Stimulated activated CD4-positive, alpha-beta T cell treated with anti-CD3 and anti-CD28 coated beads, Interleukin-1b, Interleukin-23, amount 100 ng/mL, for 4 hours (primary cell): ENCODE data around the gene PCNX2.

ENCODE experiments used
- DNase-seq, 2 donors: peaks; one replicate each; pipeline ENCODE4 v3.0.0-alpha.2; 2020; ENCODE audit warnings: low read depth in 2 of 2

The PCNX2 gene

GRCh38 chr1:233315718-233316301 lies 20.3 kb upstream of the PCNX2 start:
- DNase-seq, result no peak

- no peak for DNase-seq
Measured at GRCh38 chr1:233313434-233314155, 18.1 kb upstream of the PCNX2 start.

- no peak for DNase-seq
Measured at GRCh38 chr1:233304489-233305102, 9.1 kb upstream of the PCNX2 start.

- DNase-seq, result no peak
Measured at GRCh38 chr1:233300326-233300725, 4.8 kb upstream of the PCNX2 start.

GRCh38 chr1:233299450-233299849 lies 3.9 kb upstream of the PCNX2 start:
- no peak for DNase-seq

- DNase-seq, result no peak
Measured at GRCh38 chr1:233295975-233296322, 424 bp upstream of the PCNX2 start.

GRCh38 chr1:233294913-233295236 lies 650 bp downstream of the PCNX2 start:
- peak; percentile 12 to 37 for DNase-seq

GRCh38 chr1:233293556-233294446 lies 1.7 kb downstream of the PCNX2 start:
- DNase-seq, result no peak

GRCh38 chr1:233290396-233291034 lies 5.0 kb downstream of the PCNX2 start:
- no peak for DNase-seq

- no peak for DNase-seq
Measured at GRCh38 chr1:233289676-233290075, 5.8 kb downstream of the PCNX2 start.

GRCh38 chr1:233282582-233282886 lies 13.0 kb downstream of the PCNX2 start:
- DNase-seq, result no peak

- DNase-seq, result no peak
Measured at GRCh38 chr1:233281711-233282581, 13.6 kb downstream of the PCNX2 start.

- no peak for DNase-seq
Measured at GRCh38 chr1:233279971-233280370, 15.6 kb downstream of the PCNX2 start.

- no peak for DNase-seq
Measured at GRCh38 chr1:233278631-233279030, 16.9 kb downstream of the PCNX2 start.

GRCh38 chr1:233277637-233278606 lies 17.6 kb downstream of the PCNX2 start:
- DNase-seq, result no peak

GRCh38 chr1:233269656-233270055 lies 25.9 kb downstream of the PCNX2 start:
- no peak for DNase-seq

- DNase-seq, result no peak
Measured at GRCh38 chr1:233268389-233269022, 27.0 kb downstream of the PCNX2 start.

- no peak for DNase-seq
Measured at GRCh38 chr1:233261695-233262094, 33.8 kb downstream of the PCNX2 start.

- DNase-seq, result no peak
Measured at GRCh38 chr1:233261206-233261605, 34.3 kb downstream of the PCNX2 start.
